BE2C (cell line): ENCODE measurements around the gene FMN2.

ENCODE experiments used
- DNase-seq: peaks from one replicate; pipeline ENCODE4 v3.0.0-alpha.2; 2020
- H3K27me3 ChIP-seq: fragments of 250-450 bp; sonication (Bioruptor Pico); 2 replicates; pipeline ENCODE4 v1.5.1; 2020; ENCODE audit warnings: mild to moderate bottlenecking
- H3K36me3 ChIP-seq: fragments of 250-450 bp; sonication (Bioruptor Pico); 2 replicates; pipeline ENCODE4 v1.5.1; 2020; ENCODE audit warnings: mild to moderate bottlenecking
- H3K4me1 ChIP-seq: fragments of 250-450 bp; sonication (Bioruptor Pico); 2 replicates; pipeline ENCODE4 v1.5.1; 2020
- H3K4me3 ChIP-seq: 2 replicates; pipeline ENCODE4 v1.5.1; 2011; ENCODE audit warnings: low read depth, low read length
- H3K9me3 ChIP-seq: fragments of 250-450 bp; sonication (Bioruptor Pico); 2 replicates; pipeline ENCODE4 v1.5.1; 2020
- CTCF ChIP-seq: IDR thresholded peaks from 2 replicates; pipeline ENCODE4 v1.5.1; 2012; ENCODE audit warnings: mild to moderate bottlenecking, low read depth, low read length

The FMN2 gene

DNA sequence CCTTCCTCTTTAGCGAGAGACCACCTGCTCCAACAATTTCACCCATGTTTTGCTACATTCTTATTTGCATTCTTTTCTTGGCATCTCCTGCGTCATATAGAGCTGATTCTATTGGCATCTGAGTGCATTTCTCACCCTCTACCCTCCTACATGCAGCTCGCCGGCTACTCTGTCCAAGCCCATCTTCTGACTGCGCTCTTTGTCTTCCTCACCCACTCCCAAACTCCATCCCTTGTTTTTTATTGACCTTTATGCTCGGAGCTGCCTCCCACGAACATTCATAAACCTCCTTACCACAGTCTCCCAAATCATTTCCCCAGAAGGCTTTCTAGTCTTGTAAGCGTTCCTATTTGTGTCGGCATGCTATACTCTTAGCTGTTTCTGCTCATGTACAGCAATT lies 33.6 kb upstream of the FMN2 start:
- TF ChIP-seq CTCF: no peak
- H3K4me3 ChIP-seq: no peak overlapping the region
- H3K4me1 ChIP-seq: no peaks in the 10 kb centered on the region
- no peaks in the 10 kb centered on the region for H3K27me3 ChIP-seq
- no peak for DNase-seq
- no peaks in the 10 kb centered on the region for H3K36me3 ChIP-seq
- H3K9me3 ChIP-seq: no peaks in the 10 kb centered on the region

DNA sequence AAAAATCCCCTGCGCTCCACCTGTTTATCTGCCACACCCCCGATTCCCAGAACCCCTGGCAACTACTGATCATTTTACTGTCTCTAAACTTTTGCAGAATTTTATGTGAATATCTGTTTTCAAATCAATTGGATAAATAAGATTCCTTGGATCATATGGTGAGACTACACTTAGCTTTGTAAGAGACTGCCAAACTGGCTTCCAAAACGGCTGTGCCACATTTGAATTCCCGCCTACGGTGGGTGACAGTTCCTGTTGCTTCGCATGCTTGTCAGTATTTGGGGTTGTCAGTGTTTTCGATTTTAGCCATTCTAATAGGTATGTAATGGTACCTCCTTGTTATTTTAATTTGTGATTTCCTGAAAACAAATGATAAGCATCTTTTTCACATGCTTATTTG lies 22.7 kb upstream of the FMN2 start:
- TF ChIP-seq CTCF: no peak
- no peaks in the 10 kb centered on the region for H3K9me3 ChIP-seq
- H3K27me3 ChIP-seq: no peaks in the 10 kb centered on the region
- H3K4me3 ChIP-seq: no peak overlapping the region
- DNase-seq: no peak
- no peaks in the 10 kb centered on the region for H3K4me1 ChIP-seq
- no peaks in the 10 kb centered on the region for H3K36me3 ChIP-seq

DNA sequence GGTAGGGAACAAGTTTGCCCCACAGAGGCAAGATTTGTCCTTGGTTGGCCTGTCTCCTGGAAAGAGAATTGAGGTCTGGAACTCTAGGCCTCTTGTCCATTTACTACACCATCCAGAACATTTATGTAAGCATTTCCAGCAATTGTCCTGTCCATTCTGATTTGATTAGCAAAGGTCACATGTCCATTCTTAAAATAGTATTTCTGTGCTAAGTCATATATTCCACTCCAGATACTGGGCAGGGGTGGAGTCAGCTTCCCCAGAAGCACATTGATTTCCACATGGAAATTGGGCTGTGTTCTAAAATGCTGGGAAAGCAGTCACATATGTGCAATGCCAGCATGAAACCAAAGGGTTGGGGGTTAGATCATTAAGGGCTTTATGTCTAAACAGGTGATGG lies 21.5 kb upstream of the FMN2 start:
- no peak for TF ChIP-seq CTCF
- no peaks in the 10 kb centered on the region for H3K36me3 ChIP-seq
- H3K4me1 ChIP-seq: no peaks in the 10 kb centered on the region
- H3K27me3 ChIP-seq: no peaks in the 10 kb centered on the region
- no peaks in the 10 kb centered on the region; the same call in 1 of the 2 replicates for H3K9me3 ChIP-seq
- no peak overlapping the region for H3K4me3 ChIP-seq
- DNase-seq: no peak

DNA sequence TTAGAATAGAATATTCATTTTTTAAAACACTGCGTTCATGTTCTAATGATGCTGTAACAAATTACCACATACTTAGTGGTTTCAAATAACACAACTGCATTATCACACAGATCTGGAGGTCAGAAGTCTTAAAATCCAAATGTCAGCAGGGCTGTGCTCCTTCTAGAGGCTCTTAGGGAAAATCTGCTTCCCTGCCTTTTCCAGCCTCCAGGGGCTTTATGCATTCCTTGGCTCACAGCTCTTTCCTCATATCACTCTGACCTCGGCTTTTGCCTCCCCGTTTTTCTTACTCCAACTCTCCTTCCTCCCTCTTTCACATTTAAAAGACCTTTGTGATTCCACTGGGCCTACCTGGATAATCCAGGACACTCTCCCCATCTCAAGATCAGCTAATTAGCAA lies 18.6 kb upstream of the FMN2 start:
- Histone ChIP-seq H3K4me3 (no peak overlapping the region), H3K9me3 (no peaks in the 10 kb centered on the region; the same call in 1 of the 2 replicates), H3K27me3 (no peaks in the 10 kb centered on the region), H3K36me3 (no peaks in the 10 kb centered on the region), H3K4me1 (no peaks in the 10 kb centered on the region)
- no peak for TF ChIP-seq CTCF
- no peak for DNase-seq

GRCh38 chr1:240074422-240074821 lies 17.3 kb upstream of the FMN2 start:
- H3K4me3 ChIP-seq: no peak overlapping the region
- H3K9me3 ChIP-seq: no peaks in the 10 kb centered on the region; the same call in 1 of the 2 replicates
- no peaks in the 10 kb centered on the region for H3K36me3 ChIP-seq
- no peaks in the 10 kb centered on the region for H3K27me3 ChIP-seq
- no peak for TF ChIP-seq CTCF
- H3K4me1 ChIP-seq: no peaks in the 10 kb centered on the region
- DNase-seq: no peak

DNA sequence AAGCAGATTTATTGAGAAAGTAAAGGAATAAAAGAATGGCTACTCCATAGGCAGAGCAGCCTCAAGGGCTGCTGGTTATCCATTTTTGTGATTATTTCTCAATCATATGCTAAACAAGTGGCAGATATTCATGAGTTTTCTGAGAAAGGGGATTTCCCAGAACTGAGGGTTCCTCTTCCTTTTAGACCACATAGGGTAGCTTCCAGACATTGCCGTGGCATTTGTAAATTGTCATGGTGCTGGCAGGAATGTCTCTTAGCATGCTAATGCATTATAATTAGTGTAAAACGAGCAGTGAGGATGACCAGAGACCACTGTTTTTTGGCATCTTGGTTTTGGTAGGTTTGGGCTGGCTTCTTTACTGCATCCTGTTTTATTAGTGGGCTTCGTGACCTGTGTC lies 16.8 kb upstream of the FMN2 start:
- no peaks in the 10 kb centered on the region for H3K27me3 ChIP-seq
- no peak overlapping the region for H3K4me3 ChIP-seq
- no peak for DNase-seq
- no peak for TF ChIP-seq CTCF
- H3K4me1 ChIP-seq: no peaks in the 10 kb centered on the region
- no peaks in the 10 kb centered on the region for H3K36me3 ChIP-seq
- no peaks in the 10 kb centered on the region; the same call in 1 of the 2 replicates for H3K9me3 ChIP-seq
